Thoracic aorta (tissue), 2 donors: ENCODE data around the gene PSMB10. TPM values are rescaled to one million over a fixed set of nuclear protein-coding genes. Genes with fewer than 3 reads are reported as not detected.

ENCODE experiments used
- ATAC-seq: fragments of 150-250 bp; one replicate; pipeline ENCODE4 v1.8.0; 2017; ENCODE audit warnings: low read depth; ENCODE audit not compliant: insufficient number of reproducible peaks, low FRiP score
- DNase-seq: peaks from one replicate; pipeline ENCODE4 v3.0.0-alpha.2; 2020; ENCODE audit warnings: low spot score
- H3K27ac ChIP-seq, 2 donors: fragments of 200-600 bp; sonication (generic); 1 replicate in 1 of 2; 2 replicates in 1 of 2; pipeline ENCODE4 v1.5.1; 2016; ENCODE audit warnings: mild to moderate bottlenecking in 2 of 2, moderate library complexity in 2 of 2
- H3K27me3 ChIP-seq: fragments of 200-600 bp; sonication (generic); replicated peaks from 2 replicates; pipeline ENCODE4 v1.6.0; 2016; ENCODE audit warnings: mild to moderate bottlenecking; ENCODE audit not compliant: insufficient read depth
- H3K36me3 ChIP-seq: fragments of 200-600 bp; sonication (generic); one replicate; pipeline ENCODE4 v1.5.1; 2016
- H3K4me1 ChIP-seq, 2 donors: fragments of 200-600 bp; sonication (generic); 1 replicate in 1 of 2; 2 replicates in 1 of 2; pipeline versions ENCODE4 v1.5.1 to v1.6.0; 2016; ENCODE audit warnings: low read depth in 2 of 2, mild to moderate bottlenecking in 1 of 2; ENCODE audit not compliant: control insufficient read depth in 1 of 2
- H3K4me3 ChIP-seq: fragments of 200-600 bp; sonication (generic); 2 replicates; pipeline ENCODE4 v1.5.1; 2016; ENCODE audit warnings: mild to moderate bottlenecking
- H3K9me3 ChIP-seq: fragments of 200-600 bp; sonication (generic); 2 replicates; pipeline ENCODE4 v1.5.1; 2016
- CTCF ChIP-seq: fragments of 200-600 bp; sonication (generic); IDR thresholded peaks from one replicate; pipeline ENCODE4 v1.5.1; 2019; ENCODE audit warnings: antibody characterized with exemption
- total RNA-seq, 2 donors: library from RNA; depleted of rRNA; stranded (reverse); fragments of >200 nt; gene quantifications; one replicate each; pipeline versions ENCODE4 v1.1.0 to v1.2.3, GENCODE V29; 2016

Gene PSMB10
- total RNA-seq, 2 donors from 2014 or later = 19.8 to 52.7 TPM

- H3K9me3 ChIP-seq = no peaks in the 10 kb centered on the region
- H3K27me3 ChIP-seq = no peaks in the 10 kb centered on the region
- DNase-seq (peak; percentile 88), ATAC-seq (peak; percentile 85)
- no peak for TF ChIP-seq CTCF
- H3K36me3 ChIP-seq = no peaks in the 10 kb centered on the region
- peak within 1 kb of the TSS; percentile 78 for H3K4me3 ChIP-seq
- peak within 1 kb of the TSS; percentile 87 to 91 for H3K27ac ChIP-seq
- H3K4me1 ChIP-seq = peaks cover 24 to 48% of the 10 kb centered on the region in 2 donors
These were observed 43.5 kb downstream of the PSMB10 start, which contains the start of gene PSKH1 for GRCh38 chr16:67892899-67893742. Gene PSKH1, plus strand, starts transcription at chr16:67893254. Its CDS starts 15,496 bp downstream, at chr16:67908750.

GRCh38 chr16:67892375-67892774 lies 44.3 kb downstream of the PSMB10 start:
- no peaks in the 10 kb centered on the region for H3K36me3 ChIP-seq
- TF ChIP-seq CTCF = no peak
- DNase-seq = no peak
- H3K9me3 ChIP-seq = no peaks in the 10 kb centered on the region
- no peaks in the 10 kb centered on the region for H3K27me3 ChIP-seq
- H3K27ac ChIP-seq = peak overlapping the region in 1 of 2 donors; percentile 87
- H3K4me1 ChIP-seq = peaks cover 17 to 41% of the 10 kb centered on the region in 2 donors
- no peak for ATAC-seq
- peak overlapping the region; percentile 78 for H3K4me3 ChIP-seq

GRCh38 chr16:67888331-67888730 lies 48.3 kb downstream of the PSMB10 start:
- no peak for TF ChIP-seq CTCF
- Histone ChIP-seq H3K4me1 (peaks cover 9 to 23% of the 10 kb centered on the region in 2 donors), H3K27me3 (no peaks in the 10 kb centered on the region), H3K27ac (no peak overlapping the region), H3K36me3 (no peaks in the 10 kb centered on the region), H3K9me3 (no peaks in the 10 kb centered on the region), H3K4me3 (no peak overlapping the region)
- no peak for DNase-seq
- ATAC-seq = no peak

GRCh38 chr16:67886387-67886786 lies 50.3 kb downstream of the PSMB10 start:
- peaks cover 4 to 17% of the 10 kb centered on the region in 2 donors for H3K4me1 ChIP-seq
- no peak for TF ChIP-seq CTCF
- ATAC-seq = no peak
- peaks cover 15% of the 10 kb centered on the region for H3K36me3 ChIP-seq
- H3K27ac ChIP-seq = no peak overlapping the region
- no peak overlapping the region for H3K4me3 ChIP-seq
- DNase-seq = no peak
- H3K27me3 ChIP-seq = no peaks in the 10 kb centered on the region
- H3K9me3 ChIP-seq = no peaks in the 10 kb centered on the region

- peaks cover 4 to 17% of the 10 kb centered on the region in 2 donors for H3K4me1 ChIP-seq
- no peak for DNase-seq
- no peaks in the 10 kb centered on the region for H3K9me3 ChIP-seq
- ATAC-seq = no peak
- TF ChIP-seq CTCF = no peak
- H3K27me3 ChIP-seq = no peaks in the 10 kb centered on the region
- no peak overlapping the region for H3K4me3 ChIP-seq
- peaks cover 19% of the 10 kb centered on the region for H3K36me3 ChIP-seq
- H3K27ac ChIP-seq = no peak overlapping the region
These were observed 50.7 kb downstream of the PSMB10 start for GRCh38 chr16:67885976-67886375.
